Measurements from ENCODE around the gene NIPAL4. TPM values are rescaled to one million over a fixed set of nuclear protein-coding genes. Genes with fewer than 3 reads are reported as not detected.

Gene NIPAL4
- total RNA-seq, 1 experiment from 2014 or later = 0.24 TPM

DNA sequence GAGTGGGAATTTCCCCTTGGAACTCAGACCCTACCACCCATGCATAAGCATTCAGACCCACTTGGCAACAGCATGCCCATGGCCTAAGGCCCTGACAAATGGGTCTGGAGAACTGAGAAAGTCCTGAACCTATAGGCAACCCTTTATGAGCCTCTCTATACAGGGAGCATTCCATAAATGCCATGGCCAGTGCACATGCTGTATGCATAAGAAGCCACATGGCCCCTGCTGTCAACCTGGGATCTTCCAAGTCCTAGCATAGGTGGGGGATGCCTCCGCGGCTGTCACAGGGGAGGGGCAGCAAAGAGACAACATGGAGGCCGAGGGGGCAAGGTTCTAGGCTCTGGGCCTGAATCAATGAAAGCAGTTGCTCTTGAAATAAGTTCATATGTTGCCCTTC, 8.2 kb upstream of the NIPAL4 start:
- POLR2A ChIA-PET (ENCODE audit: unreplicated experiment) = no interaction called here

DNA sequence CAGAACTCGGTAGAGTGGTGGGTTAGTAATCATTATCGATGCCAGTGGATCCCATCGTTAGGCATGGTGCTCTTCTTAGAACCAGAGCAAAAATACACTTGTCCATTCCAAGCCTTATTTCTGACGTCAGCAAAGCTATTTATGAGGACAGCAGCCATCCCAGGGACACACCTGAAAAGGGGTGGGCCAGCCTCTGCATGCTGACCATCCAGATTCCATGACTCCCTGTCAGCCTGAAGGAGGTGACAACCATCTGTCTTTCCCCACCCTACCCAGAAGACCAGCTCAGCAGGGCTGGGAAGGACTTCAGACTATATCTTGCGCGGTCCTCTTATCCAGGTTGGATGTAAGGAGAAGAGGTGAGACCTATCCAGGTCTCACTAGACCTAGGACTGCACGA, 5.7 kb upstream of the NIPAL4 start:
- no peak overlapping the region for H3K27ac ChIP-seq
- H3K9me2 ChIP-seq (ENCODE audit: insufficient read depth) = no peaks in the 10 kb centered on the region
- H3K4me3 ChIP-seq = no peak overlapping the region
- intact Hi-C loops (cut with micrococcal nuclease; ENCODE audit: unreplicated experiment) = no loop called here
- no peak overlapping the region for H2AFZ ChIP-seq
- H4K20me1 ChIP-seq (ENCODE audit: insufficient read depth) = no peaks in the 10 kb centered on the region
- no peaks in the 10 kb centered on the region for H3K36me3 ChIP-seq (ENCODE audit: low read depth)
- no peaks in the 10 kb centered on the region for H3K9me3 ChIP-seq (ENCODE audit: insufficient read depth, low read depth)
- H3K4me1 ChIP-seq (replicated peaks; ENCODE audit: insufficient read depth) = no peaks in the 10 kb centered on the region
- ChIA-PET CTCF (no interaction called here), POLR2A (ENCODE audit: unreplicated experiment) (no interaction called here)
- H3F3A ChIP-seq (ENCODE audit: insufficient read depth, low read depth) = no peaks in the 10 kb centered on the region
- no peaks in the 10 kb centered on the region for H3K79me2 ChIP-seq (ENCODE audit: low read depth)
- TF ChIP-seq EZH2 (IDR thresholded peaks at IDR 0.05; ENCODE audit: low read depth) = no peak
- TF ChIP-seq, protein P1, sequence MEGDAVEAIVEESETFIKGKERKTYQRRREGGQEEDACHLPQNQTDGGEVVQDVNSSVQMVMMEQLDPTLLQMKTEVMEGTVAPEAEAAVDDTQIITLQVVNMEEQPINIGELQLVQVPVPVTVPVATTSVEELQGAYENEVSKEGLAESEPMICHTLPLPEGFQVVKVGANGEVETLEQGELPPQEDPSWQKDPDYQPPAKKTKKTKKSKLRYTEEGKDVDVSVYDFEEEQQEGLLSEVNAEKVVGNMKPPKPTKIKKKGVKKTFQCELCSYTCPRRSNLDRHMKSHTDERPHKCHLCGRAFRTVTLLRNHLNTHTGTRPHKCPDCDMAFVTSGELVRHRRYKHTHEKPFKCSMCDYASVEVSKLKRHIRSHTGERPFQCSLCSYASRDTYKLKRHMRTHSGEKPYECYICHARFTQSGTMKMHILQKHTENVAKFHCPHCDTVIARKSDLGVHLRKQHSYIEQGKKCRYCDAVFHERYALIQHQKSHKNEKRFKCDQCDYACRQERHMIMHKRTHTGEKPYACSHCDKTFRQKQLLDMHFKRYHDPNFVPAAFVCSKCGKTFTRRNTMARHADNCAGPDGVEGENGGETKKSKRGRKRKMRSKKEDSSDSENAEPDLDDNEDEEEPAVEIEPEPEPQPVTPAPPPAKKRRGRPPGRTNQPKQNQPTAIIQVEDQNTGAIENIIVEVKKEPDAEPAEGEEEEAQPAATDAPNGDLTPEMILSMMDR (conservative IDR thresholded peaks at IDR 0.05) = no peak
- no peaks in the 10 kb centered on the region for H3K27me3 ChIP-seq (ENCODE audit: insufficient read depth, low read depth)
- H3K4me2 ChIP-seq = no peak overlapping the region
- no TSS peak for BruUV-seq (replicated peaks)
- DNase-seq = no peak

More for the DNA sequence above, 8.2 kb upstream of the NIPAL4 start:
- intact Hi-C loops (cut with micrococcal nuclease; ENCODE audit: unreplicated experiment) = no loop called here
- CTCF ChIA-PET = interaction anchor here (0.7 kb wide), 1 partner anchor 19 kb away, joined by 4 read pairs; no protein-coding TSS in a partner anchor
- Histone ChIP-seq H3K79me2 (ENCODE audit: low read depth) (no peaks in the 10 kb centered on the region), H3K4me1 (replicated peaks; ENCODE audit: insufficient read depth) (0 out of 2 replicates have a peak, but pooled peaks cover 8% of the 10 kb centered on the region), H3K9me3 (ENCODE audit: insufficient read depth, low read depth) (no peaks in the 10 kb centered on the region), H3K4me3 (no peak overlapping the region), H3K4me2 (no peak overlapping the region), H3K36me3 (ENCODE audit: low read depth) (no peaks in the 10 kb centered on the region), H2AFZ (no peak overlapping the region), H4K20me1 (ENCODE audit: insufficient read depth) (no peaks in the 10 kb centered on the region), H3F3A (ENCODE audit: insufficient read depth, low read depth) (no peaks in the 10 kb centered on the region), H3K27ac (no peak overlapping the region), H3K27me3 (ENCODE audit: insufficient read depth, low read depth) (no peaks in the 10 kb centered on the region), H3K9me2 (ENCODE audit: insufficient read depth) (no peaks in the 10 kb centered on the region)
- no peak for DNase-seq
- no peak for TF ChIP-seq EZH2 (IDR thresholded peaks at IDR 0.05; ENCODE audit: low read depth)
- TF ChIP-seq, protein P1 (conservative IDR thresholded peaks at IDR 0.05) = no peak
- BruUV-seq (replicated peaks) = no TSS peak

DNA sequence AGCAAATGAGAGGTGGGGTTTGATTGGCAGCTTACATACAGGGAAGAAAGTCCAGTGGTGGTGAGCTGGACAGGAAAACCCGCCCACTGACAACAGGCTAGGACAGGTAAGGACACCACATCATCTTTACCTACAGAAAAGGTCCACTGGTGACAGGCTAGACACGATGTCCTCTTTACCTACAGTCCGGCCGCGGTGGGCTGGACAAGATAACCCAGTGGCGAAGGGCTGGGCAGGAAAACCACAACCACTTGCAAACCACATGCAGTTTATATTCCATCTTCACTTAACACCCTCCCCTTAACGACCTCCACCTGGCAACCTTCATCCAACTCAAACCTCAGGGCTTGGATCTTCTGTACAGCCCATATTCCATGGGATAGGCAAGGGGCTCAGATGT, 5.0 kb upstream of the NIPAL4 start:
- no peak overlapping the region for H3K4me3 ChIP-seq
- CTCF ChIA-PET = no interaction called here
- H3K9me2 ChIP-seq (ENCODE audit: insufficient read depth) = no peaks in the 10 kb centered on the region
- POLR2A ChIA-PET (ENCODE audit: unreplicated experiment) = no interaction called here
- DNase-seq = no peak
- H3K27me3 ChIP-seq (ENCODE audit: insufficient read depth, low read depth) = no peaks in the 10 kb centered on the region
- H3K27ac ChIP-seq = no peak overlapping the region
- H3K79me2 ChIP-seq (ENCODE audit: low read depth) = no peaks in the 10 kb centered on the region
- H3F3A ChIP-seq (ENCODE audit: insufficient read depth, low read depth) = no peaks in the 10 kb centered on the region
- H2AFZ ChIP-seq = no peak overlapping the region
- H3K36me3 ChIP-seq (ENCODE audit: low read depth) = no peaks in the 10 kb centered on the region
- intact Hi-C loops (cut with micrococcal nuclease; ENCODE audit: unreplicated experiment) = no loop called here
- BruUV-seq (replicated peaks) = no TSS peak
- no peaks in the 10 kb centered on the region for H3K4me1 ChIP-seq (replicated peaks; ENCODE audit: insufficient read depth)
- H3K4me2 ChIP-seq = no peak overlapping the region
- no peak for TF ChIP-seq EZH2 (IDR thresholded peaks at IDR 0.05; ENCODE audit: low read depth)
- TF ChIP-seq, protein P1 (conservative IDR thresholded peaks at IDR 0.05) = no peak
- no peaks in the 10 kb centered on the region for H4K20me1 ChIP-seq (ENCODE audit: insufficient read depth)
- no peaks in the 10 kb centered on the region for H3K9me3 ChIP-seq (ENCODE audit: insufficient read depth, low read depth)

All from PC-9 (cell line).